22Rv1 (cell line): ENCODE results near the gene ASXL3.

Source experiments
- CTCF ChIP-seq: fragments of 450-650 bp; IDR thresholded peaks from 2 replicates; pipeline ENCODE4 v1.5.1; 2017; ENCODE audit warnings: mild to moderate bottlenecking
- ZFX ChIP-seq: fragments of 450-650 bp; IDR thresholded peaks from 2 replicates; pipeline ENCODE4 v1.6.1; 2017; ENCODE audit warnings: antibody characterized with exemption, borderline replicate concordance

GRCh38 chr18:33579349-33580215, 1.6 kb downstream of the ASXL3 start:
- TF ChIP-seq CTCF (no peak), ZFX (no peak)
